Measurements from ENCODE around the gene NEK3.

DNA sequence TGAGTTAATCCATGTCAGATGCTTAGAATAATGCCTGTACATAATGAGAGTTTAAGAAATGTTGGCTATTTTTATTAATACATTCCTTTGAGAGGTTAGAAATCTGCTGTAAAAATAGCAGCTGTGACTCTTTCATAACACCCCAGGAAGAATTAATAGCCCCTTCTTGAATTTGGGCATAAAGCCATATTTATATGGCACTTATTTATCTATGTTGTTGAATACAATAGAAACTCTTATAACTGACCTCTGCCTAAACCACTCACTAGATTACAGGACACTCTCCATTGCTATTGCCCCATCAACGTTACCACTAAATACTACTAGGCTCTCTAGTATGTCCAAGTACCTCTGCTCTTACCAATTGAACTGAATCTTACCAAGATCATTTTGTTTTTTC is 46.8 kb downstream of the NEK3 start:
- TF ChIP-seq EZH2 (IDR thresholded peaks at IDR 0.05; ENCODE audit: insufficient read depth, poor library complexity, severe bottlenecking) (no peak), EZH2phosphoT487 (IDR thresholded peaks at IDR 0.05; ENCODE audit: insufficient read depth, low read depth) (no peak)
